HG03575 (cell line): ENCODE results near the gene SYNDIG1L.

ENCODE experiments used
- ATAC-seq: cut with Tn5 transposase; IDR thresholded peaks from one replicate; pipeline ENCODE4 v1.9.1; 2021; ENCODE audit not compliant: unreplicated experiment, insufficient number of reproducible peaks, low FRiP score; ENCODE audit errors: extremely low read depth

Gene SYNDIG1L

GRCh38 chr14:74437496-74438053 lies 11.6 kb upstream of the SYNDIG1L start:
- no peak for ATAC-seq

- ATAC-seq: no peak
These were observed 8.3 kb upstream of the SYNDIG1L start for GRCh38 chr14:74434294-74434693.

DNA sequence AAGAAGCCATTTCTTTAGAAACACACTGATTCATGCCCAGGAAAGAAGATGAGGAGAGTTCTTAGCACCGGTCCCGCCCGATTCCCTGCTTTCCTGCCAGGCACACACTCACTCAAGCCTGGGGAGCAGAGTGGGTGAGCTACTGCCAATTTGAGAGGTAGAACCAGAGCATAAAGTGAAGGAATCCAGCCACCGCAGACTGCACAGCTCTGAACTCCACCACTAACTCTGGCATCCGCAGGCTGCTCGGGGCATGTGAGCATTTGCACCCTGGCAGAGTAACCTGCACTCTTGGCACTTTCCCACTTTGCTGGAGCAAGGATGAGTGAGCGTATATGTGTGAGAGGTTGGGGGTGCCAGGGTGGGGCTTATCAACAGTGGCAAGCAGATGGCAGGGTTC lies 4.0 kb upstream of the SYNDIG1L start:
- ATAC-seq: no peak

DNA sequence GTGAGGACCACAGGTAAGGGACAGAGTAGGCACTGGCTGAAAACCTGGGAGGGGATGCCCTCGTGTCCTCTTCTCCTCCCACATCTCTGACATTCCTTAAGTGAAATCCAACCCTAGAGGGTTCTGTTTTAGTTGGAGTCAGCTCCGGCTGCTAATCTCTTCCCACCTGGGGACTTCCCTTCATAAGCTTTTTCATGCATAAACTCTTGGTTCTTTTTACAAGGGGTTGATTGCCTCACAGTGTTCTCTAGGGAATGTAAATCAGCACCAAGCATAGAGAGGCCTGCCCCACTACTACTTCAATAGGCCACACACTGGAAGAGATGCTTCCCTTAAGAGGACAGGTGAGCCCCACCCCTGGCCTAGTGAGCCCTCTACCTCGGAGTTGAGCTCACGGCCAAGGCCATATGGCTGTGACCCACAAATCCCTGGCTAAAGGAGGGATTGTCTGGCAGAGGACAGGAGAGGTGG lies 3.2 kb upstream of the SYNDIG1L start:
- no peak for ATAC-seq

GRCh38 chr14:74427651-74428050 lies 1.6 kb upstream of the SYNDIG1L start:
- ATAC-seq: no peak

DNA sequence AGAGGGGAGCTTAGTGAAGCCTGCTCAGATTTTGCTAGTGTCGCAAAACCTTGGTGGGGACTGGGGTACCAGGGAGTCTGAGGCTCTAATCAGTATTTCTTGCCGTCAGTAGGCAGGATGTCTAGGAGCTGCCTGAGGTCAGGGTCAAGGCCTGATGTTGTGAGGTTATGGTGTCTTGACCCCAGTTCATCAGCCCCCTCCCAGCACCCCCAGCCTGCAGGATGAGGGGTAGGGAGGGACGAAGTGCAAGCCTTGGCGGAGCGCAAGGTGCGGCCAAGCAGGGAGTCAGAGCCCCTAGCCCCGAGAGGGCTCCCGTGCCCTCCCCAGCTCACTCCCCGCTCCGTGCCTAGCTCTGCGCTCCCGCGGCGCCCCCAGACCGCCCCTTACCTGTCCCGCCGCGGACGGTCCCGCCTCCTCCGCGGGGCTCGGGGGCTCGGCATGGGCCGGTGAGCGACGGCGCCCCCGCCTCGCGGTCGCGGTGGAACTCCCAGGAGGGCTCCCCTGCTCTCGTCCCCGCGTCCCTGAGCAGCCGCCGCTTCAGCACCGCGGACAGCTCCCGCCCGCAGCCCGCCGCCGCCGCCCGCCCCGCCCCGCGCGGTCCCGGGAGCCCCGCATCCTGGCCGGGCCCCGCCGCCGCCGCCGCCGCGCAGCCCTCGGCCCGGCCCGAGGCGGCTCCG lies 347 bp downstream of the SYNDIG1L start:
- ATAC-seq: no peak

- ATAC-seq: no peak
These were observed 1.4 kb downstream of the SYNDIG1L start for GRCh38 chr14:74424606-74425005.

GRCh38 chr14:74423246-74423645 lies 2.8 kb downstream of the SYNDIG1L start:
- no peak for ATAC-seq

DNA sequence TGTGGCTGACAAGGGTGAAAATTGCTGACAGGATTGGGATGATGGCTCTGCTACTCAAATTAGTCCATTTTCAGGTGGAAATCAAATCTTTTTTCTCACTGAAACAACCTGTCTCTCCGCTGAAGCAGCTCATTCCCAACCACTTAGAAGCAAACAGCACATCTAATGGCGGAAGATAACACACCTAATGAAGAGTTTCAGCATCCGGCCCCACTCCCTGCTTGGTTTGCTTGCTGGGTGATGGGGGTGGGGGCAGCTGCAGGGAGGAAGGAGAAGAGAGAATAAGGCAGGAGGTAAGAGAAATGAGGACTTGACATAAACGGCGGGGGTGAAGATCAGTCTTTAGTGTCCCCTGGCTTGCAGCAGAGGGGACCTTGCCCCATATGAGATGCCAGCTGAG lies 4.0 kb downstream of the SYNDIG1L start:
- ATAC-seq: no peak

- ATAC-seq: no peak
These were observed 6.9 kb downstream of the SYNDIG1L start for GRCh38 chr14:74419086-74419485.

DNA sequence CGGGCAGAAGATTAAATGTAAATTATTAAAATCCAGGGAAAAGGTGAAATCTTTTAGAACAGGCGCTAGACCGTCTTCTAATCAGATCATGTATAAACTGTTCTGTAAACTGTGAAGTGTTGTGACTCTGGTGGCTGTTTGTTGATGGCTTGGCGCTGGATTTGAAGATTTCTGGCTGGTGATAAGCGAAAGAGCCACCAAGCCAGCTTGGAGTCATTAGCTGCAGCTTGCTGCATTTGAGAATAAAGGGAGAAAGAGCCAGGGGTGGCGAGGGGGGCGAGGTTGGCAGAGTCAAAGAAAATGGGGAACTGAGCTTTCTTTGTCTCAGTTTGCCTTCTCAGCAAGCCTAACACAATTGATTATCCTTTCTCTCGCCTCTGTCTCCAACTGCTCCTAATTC lies 8.0 kb downstream of the SYNDIG1L start:
- ATAC-seq: no peak

DNA sequence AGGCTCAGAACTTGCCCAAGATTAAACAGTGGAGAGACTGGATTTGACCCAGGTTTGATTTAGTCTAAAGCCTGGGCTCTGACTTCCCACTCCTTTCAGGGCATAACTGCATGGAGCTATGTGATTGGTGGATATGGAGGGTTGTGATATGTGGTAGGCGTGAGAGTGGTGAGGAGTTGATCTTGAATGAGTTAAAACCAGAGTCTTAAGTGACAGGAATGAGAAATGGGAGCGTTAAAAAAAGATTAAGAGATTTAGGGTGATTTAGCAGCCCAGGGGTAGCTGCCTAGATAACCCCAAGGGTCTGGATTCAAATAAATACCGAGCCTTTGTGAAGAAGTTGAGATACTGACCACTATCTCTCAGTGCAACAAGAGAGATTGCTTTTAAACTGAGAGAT lies 8.4 kb downstream of the SYNDIG1L start:
- no peak for ATAC-seq

- no peak for ATAC-seq
These were observed 8.8 kb downstream of the SYNDIG1L start for GRCh38 chr14:74417201-74417600.

DNA sequence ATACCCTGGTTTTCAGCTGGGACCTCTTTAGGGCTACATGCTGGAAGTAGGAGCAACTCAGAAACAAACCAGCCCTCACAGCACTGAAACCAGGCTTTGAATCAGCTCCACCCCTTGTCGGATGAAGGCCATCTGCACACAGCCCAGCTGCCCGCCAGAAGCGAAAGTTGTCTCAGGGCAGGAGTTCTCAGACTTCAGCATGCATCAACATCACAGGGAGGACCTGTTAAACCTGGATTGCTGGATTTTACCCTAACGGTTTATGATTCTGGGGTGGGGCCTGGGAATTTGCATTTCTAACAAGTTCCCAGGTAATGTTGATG lies 10.9 kb downstream of the SYNDIG1L start:
- ATAC-seq: no peak

- ATAC-seq: no peak
These were observed 11.5 kb downstream of the SYNDIG1L start for GRCh38 chr14:74414403-74415114.

GRCh38 chr14:74413627-74414026 lies 12.4 kb downstream of the SYNDIG1L start:
- ATAC-seq: no peak

- no peak for ATAC-seq
These were observed 13.3 kb downstream of the SYNDIG1L start for GRCh38 chr14:74412753-74413152.

- no peak for ATAC-seq
These were observed 14.3 kb downstream of the SYNDIG1L start for GRCh38 chr14:74411671-74412070.

- no peak for ATAC-seq
These were observed 16.6 kb downstream of the SYNDIG1L start for GRCh38 chr14:74409441-74409840.

DNA sequence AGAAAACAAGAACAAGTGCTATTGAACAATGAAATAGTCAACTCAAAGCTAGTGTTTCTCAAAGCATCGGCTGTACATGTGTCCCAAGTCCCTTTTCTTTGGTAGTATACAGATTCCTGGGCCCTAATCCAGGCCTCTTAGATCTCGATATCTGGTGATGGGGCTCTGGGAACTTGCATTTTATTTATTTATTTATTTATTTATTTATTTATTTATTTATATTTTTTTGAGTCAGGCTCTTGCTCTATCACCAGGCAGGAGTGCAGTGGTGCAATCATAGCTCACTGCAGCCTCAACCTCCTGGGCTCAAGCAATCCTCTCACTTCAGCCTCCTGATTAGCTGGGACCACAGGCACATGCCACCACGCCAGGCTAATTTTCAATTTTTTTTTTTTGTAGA lies 17.1 kb downstream of the SYNDIG1L start:
- no peak for ATAC-seq

GRCh38 chr14:74407801-74408154 lies 18.2 kb downstream of the SYNDIG1L start:
- ATAC-seq: no peak
